HEK293 (cell line): ENCODE measurements around the gene SMCO4.

Experiments
- CTCF ChIA-PET: fragments of 350-600 bp; formaldehyde crosslinking; extraction: SDS; loops from one replicate; lab custom pipeline; 2021; ENCODE audit warnings: antibody characterized with exemption; lab: Yijun Ruan, JAX
- POLR2A ChIA-PET: fragments of 300-600 bp; formaldehyde crosslinking; extraction: SDS; loops from one replicate; lab custom pipeline; 2020; ENCODE audit warnings: antibody characterized with exemption, inconsistent platforms; lab: Yijun Ruan, JAX
- H3K27ac ChIP-seq: fragments of 200-500 bp; sonication (Bioruptor generic); 2 replicates; pipeline ENCODE4 v1.5.1; 2014; ENCODE audit warnings: low read depth, low read length, control low read depth, inconsistent platforms; ENCODE audit errors: extremely low read depth
- H3K36me3 ChIP-seq, 2 experiments: fragments of 200-500 bp in 1 of 2; sonication (Bioruptor generic) in 1 of 2; 1 replicate in 1 of 2; 2 replicates in 1 of 2; pipeline ENCODE4 v1.5.1; 2014 to 2017; ENCODE audit warnings: inconsistent platforms in 2 of 2, low read length in 2 of 2; ENCODE audit not compliant: control insufficient read depth in 2 of 2, insufficient read depth in 1 of 2
- H3K4me1 ChIP-seq: fragments of 200-500 bp; sonication (Bioruptor generic); 2 replicates; pipeline ENCODE4 v1.5.1; 2014; ENCODE audit warnings: mild to moderate bottlenecking, low read length, inconsistent platforms; ENCODE audit not compliant: control insufficient read depth, insufficient read depth
- H3K4me3 ChIP-seq: 2 replicates; pipeline ENCODE4 v1.5.1; 2011; ENCODE audit warnings: low read depth, mild to moderate bottlenecking, control low read depth, low read length, moderate library complexity
- H3K9me3 ChIP-seq: fragments of 200-500 bp; sonication (Bioruptor generic); 2 replicates; pipeline ENCODE4 v1.5.1; 2014; ENCODE audit warnings: low read depth, low read length, inconsistent platforms; ENCODE audit not compliant: control insufficient read depth, insufficient read depth
- GLIS1 ChIP-seq: fragments of 450-650 bp; formaldehyde crosslinking; IDR thresholded peaks from 2 replicates; pipeline ENCODE4 v1.5.1; 2016; ENCODE audit warnings: missing biosample characterization, missing genetic modification characterization
- KLF8 ChIP-seq: fragments of 450-650 bp; formaldehyde crosslinking; IDR thresholded peaks from 2 replicates; pipeline ENCODE4 v1.5.1; 2016; ENCODE audit warnings: missing biosample characterization, missing genetic modification characterization
- MZF1 ChIP-seq: fragments of 450-650 bp; formaldehyde crosslinking; IDR thresholded peaks from 2 replicates; pipeline ENCODE4 v1.5.1; 2017; ENCODE audit warnings: missing biosample characterization, missing genetic modification characterization, borderline replicate concordance
- PRDM1 ChIP-seq: fragments of 450-650 bp; formaldehyde crosslinking; IDR thresholded peaks from 2 replicates; pipeline ENCODE4; 2016; ENCODE audit warnings: missing biosample characterization, missing genetic modification characterization
- RBAK ChIP-seq: fragments of 450-650 bp; formaldehyde crosslinking; IDR thresholded peaks from 2 replicates; pipeline ENCODE4 v1.5.1; 2016; ENCODE audit warnings: missing biosample characterization, missing genetic modification characterization
- ZNF133 ChIP-seq: fragments of 450-650 bp; formaldehyde crosslinking; IDR thresholded peaks from 2 replicates; pipeline ENCODE4 v1.5.1; 2016; ENCODE audit warnings: missing biosample characterization, missing genetic modification characterization
- ZNF175 ChIP-seq: fragments of 450-650 bp; formaldehyde crosslinking; IDR thresholded peaks from 2 replicates; pipeline ENCODE4 v1.5.1; 2016; ENCODE audit warnings: missing biosample characterization, missing genetic modification characterization
- ZNF184 ChIP-seq: fragments of 450-650 bp; IDR thresholded peaks from 2 replicates; pipeline ENCODE4 v1.5.1; 2018; ENCODE audit warnings: missing biosample characterization, mild to moderate bottlenecking, missing genetic modification characterization
- ZNF266 ChIP-seq: fragments of 450-650 bp; formaldehyde crosslinking; IDR thresholded peaks from 2 replicates; pipeline ENCODE4 v1.5.1; 2016; ENCODE audit warnings: missing biosample characterization, missing genetic modification characterization, low read depth
- ZNF654 ChIP-seq: fragments of 450-650 bp; formaldehyde crosslinking; IDR thresholded peaks from 2 replicates; pipeline ENCODE4 v1.5.1; 2016; ENCODE audit warnings: low read depth, missing biosample characterization, missing genetic modification characterization
- ZNF701 ChIP-seq: fragments of 450-650 bp; formaldehyde crosslinking; IDR thresholded peaks from 2 replicates; pipeline ENCODE4 v1.5.1; 2016; ENCODE audit warnings: missing biosample characterization, missing genetic modification characterization
- ZNF707 ChIP-seq: fragments of 450-650 bp; formaldehyde crosslinking; IDR thresholded peaks from 2 replicates; pipeline ENCODE4 v1.5.1; 2016; ENCODE audit warnings: missing biosample characterization, missing genetic modification characterization
- ZNF776 ChIP-seq: fragments of 450-650 bp; formaldehyde crosslinking; IDR thresholded peaks from 2 replicates; pipeline ENCODE4 v1.5.0; 2017; ENCODE audit warnings: missing biosample characterization, missing genetic modification characterization, borderline replicate concordance
- ZNF837 ChIP-seq: fragments of 450-650 bp; formaldehyde crosslinking; IDR thresholded peaks from 2 replicates; pipeline ENCODE4 v1.5.1; 2016; ENCODE audit warnings: missing biosample characterization, missing genetic modification characterization
- TF ChIP-seq, protein P1 (sequence below): fragments of 450-650 bp; formaldehyde crosslinking; IDR thresholded peaks from 2 replicates; pipeline ENCODE4 v1.5.1; 2016; ENCODE audit warnings: missing biosample characterization, missing genetic modification characterization
- TF ChIP-seq, protein P2 (sequence below): fragments of 450-650 bp; formaldehyde crosslinking; IDR thresholded peaks from 2 replicates; pipeline ENCODE4 v1.5.1; 2016; ENCODE audit warnings: missing biosample characterization, missing genetic modification characterization
- TF ChIP-seq, protein P3 (sequence below): fragments of 450-650 bp; formaldehyde crosslinking; IDR thresholded peaks from 2 replicates; pipeline ENCODE4 v1.5.1; 2016; ENCODE audit warnings: missing biosample characterization, missing genetic modification characterization, borderline replicate concordance
- TF ChIP-seq, protein P4 (sequence below): fragments of 450-650 bp; formaldehyde crosslinking; IDR thresholded peaks from 2 replicates; pipeline ENCODE4 v1.5.1; 2016; ENCODE audit warnings: missing biosample characterization, missing genetic modification characterization

SMCO4 gene

DNA sequence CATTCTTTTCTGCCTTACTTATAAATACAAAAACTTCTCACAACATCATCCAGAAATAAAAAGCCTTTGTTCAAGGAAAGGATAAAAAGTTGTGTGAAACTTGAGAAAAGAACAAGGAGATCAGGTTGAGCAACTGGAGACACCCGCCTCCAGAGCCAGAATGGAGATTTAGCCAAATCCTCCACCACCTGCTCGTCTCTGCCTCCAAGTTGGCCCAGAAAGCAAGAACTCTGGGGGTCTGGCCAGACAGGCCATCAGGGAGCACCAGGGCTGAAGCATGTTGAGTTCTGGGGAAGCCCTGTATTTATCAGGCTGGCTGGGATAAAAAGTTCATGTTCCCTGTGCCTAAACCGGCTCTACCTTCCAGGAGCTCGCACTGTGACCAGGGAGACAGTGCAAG is 14.9 kb downstream of the SMCO4 start:
- H3K4me3 ChIP-seq, result no peak overlapping the region
- H3K4me1 ChIP-seq, result no peaks in the 10 kb centered on the region
- TF ChIP-seq ZNF837, result no peak
- TF ChIP-seq, protein P1, sequence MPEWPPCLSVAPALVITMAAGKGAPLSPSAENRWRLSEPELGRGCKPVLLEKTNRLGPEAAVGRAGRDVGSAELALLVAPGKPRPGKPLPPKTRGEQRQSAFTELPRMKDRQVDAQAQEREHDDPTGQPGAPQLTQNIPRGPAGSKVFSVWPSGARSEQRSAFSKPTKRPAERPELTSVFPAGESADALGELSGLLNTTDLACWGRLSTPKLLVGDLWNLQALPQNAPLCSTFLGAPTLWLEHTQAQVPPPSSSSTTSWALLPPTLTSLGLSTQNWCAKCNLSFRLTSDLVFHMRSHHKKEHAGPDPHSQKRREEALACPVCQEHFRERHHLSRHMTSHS (tag by site-specific recombination), result no peak
- no peak for TF ChIP-seq ZNF133 (tag by site-specific recombination)
- TF ChIP-seq RBAK (tag by site-specific recombination), result no peak
- no peak for TF ChIP-seq PRDM1 (tag by site-specific recombination)
- TF ChIP-seq, protein P2, sequence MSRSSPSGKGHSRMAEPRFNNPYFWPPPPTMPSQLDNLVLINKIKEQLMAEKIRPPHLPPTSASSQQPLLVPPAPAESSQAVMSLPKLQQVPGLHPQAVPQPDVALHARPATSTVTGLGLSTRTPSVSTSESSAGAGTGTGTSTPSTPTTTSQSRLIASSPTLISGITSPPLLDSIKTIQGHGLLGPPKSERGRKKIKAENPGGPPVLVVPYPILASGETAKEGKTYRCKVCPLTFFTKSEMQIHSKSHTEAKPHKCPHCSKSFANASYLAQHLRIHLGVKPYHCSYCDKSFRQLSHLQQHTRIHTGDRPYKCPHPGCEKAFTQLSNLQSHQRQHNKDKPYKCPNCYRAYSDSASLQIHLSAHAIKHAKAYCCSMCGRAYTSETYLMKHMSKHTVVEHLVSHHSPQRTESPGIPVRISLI, result no peak
- TF ChIP-seq ZNF776 (tag by site-specific recombination), result no peak
- TF ChIP-seq KLF8 (tag by site-specific recombination), result no peak
- no peak for TF ChIP-seq ZNF266
- no peak for TF ChIP-seq ZNF707 (tag by site-specific recombination)
- no peak for TF ChIP-seq GLIS1 (tag by site-specific recombination)
- no peak for TF ChIP-seq ZNF701 (tag by site-specific recombination)
- no peak for TF ChIP-seq ZNF175
- TF ChIP-seq MZF1 (tag by site-specific recombination), result no peak
- TF ChIP-seq, protein P3, sequence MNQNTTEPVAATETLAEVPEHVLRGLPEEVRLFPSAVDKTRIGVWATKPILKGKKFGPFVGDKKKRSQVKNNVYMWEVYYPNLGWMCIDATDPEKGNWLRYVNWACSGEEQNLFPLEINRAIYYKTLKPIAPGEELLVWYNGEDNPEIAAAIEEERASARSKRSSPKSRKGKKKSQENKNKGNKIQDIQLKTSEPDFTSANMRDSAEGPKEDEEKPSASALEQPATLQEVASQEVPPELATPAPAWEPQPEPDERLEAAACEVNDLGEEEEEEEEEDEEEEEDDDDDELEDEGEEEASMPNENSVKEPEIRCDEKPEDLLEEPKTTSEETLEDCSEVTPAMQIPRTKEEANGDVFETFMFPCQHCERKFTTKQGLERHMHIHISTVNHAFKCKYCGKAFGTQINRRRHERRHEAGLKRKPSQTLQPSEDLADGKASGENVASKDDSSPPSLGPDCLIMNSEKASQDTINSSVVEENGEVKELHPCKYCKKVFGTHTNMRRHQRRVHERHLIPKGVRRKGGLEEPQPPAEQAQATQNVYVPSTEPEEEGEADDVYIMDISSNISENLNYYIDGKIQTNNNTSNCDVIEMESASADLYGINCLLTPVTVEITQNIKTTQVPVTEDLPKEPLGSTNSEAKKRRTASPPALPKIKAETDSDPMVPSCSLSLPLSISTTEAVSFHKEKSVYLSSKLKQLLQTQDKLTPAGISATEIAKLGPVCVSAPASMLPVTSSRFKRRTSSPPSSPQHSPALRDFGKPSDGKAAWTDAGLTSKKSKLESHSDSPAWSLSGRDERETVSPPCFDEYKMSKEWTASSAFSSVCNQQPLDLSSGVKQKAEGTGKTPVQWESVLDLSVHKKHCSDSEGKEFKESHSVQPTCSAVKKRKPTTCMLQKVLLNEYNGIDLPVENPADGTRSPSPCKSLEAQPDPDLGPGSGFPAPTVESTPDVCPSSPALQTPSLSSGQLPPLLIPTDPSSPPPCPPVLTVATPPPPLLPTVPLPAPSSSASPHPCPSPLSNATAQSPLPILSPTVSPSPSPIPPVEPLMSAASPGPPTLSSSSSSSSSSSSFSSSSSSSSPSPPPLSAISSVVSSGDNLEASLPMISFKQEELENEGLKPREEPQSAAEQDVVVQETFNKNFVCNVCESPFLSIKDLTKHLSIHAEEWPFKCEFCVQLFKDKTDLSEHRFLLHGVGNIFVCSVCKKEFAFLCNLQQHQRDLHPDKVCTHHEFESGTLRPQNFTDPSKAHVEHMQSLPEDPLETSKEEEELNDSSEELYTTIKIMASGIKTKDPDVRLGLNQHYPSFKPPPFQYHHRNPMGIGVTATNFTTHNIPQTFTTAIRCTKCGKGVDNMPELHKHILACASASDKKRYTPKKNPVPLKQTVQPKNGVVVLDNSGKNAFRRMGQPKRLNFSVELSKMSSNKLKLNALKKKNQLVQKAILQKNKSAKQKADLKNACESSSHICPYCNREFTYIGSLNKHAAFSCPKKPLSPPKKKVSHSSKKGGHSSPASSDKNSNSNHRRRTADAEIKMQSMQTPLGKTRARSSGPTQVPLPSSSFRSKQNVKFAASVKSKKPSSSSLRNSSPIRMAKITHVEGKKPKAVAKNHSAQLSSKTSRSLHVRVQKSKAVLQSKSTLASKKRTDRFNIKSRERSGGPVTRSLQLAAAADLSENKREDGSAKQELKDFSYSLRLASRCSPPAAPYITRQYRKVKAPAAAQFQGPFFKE (tag by site-specific recombination), result no peak
- no peak for TF ChIP-seq ZNF654 (tag by site-specific recombination)
- TF ChIP-seq ZNF184 (tag by site-specific recombination), result no peak
- TF ChIP-seq, protein P4, sequence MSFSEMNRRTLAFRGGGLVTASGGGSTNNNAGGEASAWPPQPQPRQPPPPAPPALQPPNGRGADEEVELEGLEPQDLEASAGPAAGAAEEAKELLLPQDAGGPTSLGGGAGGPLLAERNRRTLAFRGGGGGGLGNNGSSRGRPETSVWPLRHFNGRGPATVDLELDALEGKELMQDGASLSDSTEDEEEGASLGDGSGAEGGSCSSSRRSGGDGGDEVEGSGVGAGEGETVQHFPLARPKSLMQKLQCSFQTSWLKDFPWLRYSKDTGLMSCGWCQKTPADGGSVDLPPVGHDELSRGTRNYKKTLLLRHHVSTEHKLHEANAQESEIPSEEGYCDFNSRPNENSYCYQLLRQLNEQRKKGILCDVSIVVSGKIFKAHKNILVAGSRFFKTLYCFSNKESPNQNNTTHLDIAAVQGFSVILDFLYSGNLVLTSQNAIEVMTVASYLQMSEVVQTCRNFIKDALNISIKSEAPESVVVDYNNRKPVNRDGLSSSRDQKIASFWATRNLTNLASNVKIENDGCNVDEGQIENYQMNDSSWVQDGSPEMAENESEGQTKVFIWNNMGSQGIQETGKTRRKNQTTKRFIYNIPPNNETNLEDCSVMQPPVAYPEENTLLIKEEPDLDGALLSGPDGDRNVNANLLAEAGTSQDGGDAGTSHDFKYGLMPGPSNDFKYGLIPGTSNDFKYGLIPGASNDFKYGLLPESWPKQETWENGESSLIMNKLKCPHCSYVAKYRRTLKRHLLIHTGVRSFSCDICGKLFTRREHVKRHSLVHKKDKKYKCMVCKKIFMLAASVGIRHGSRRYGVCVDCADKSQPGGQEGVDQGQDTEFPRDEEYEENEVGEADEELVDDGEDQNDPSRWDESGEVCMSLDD, result no peak
- POLR2A ChIA-PET, result no interaction called here
- H3K9me3 ChIP-seq, result no peaks in the 10 kb centered on the region
- CTCF ChIA-PET, result interaction anchor here (0.7 kb wide), 1 partner anchor 204 kb away, joined by 3 read pairs; no protein-coding TSS in a partner anchor
- no peak overlapping the region for H3K27ac ChIP-seq
- H3K36me3 ChIP-seq, result no peaks in the 10 kb centered on the region
